ENCODE measurements around the gene CREB1. TPM values are rescaled to one million over a fixed set of nuclear protein-coding genes. Genes with fewer than 3 reads are reported as not detected.
"Not testable (repeated sequence)": the region's sequence is repeated elsewhere in the genome, so short reads cannot be mapped to it uniquely, and the experiment has no call there.

Gene CREB1
- total and polyA plus RNA-seq, 3 donors from 2014 or later: 71.3 to 132 (median 96.5) TPM

DNA sequence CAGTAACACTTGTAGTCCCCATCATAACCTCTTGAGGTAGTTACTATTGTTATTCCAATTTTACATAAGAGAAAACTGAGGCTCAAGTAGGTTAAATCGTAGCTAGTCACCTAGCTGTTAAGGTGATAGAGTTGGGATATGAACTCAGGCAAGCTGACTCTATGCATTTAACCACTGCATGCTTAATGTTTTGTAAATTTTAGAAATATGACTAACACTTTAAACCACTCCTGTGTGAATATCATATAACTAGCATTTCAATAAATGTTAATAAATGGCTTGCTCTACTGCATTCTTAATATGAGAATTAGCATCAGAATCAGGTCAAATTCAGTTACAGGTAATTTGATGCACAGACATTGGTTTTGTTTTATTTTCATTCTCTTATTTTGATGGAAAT lies 35.6 kb upstream of the CREB1 start:
- Histone ChIP-seq H3K27ac (no peak overlapping the region), H3K36me3 (ENCODE audit: low read depth, missing control alignments) (no peaks in the 10 kb centered on the region), H3K27me3 (no peaks in the 10 kb centered on the region), H3K9me3 (no peaks in the 10 kb centered on the region), H3K4me3 (no peak overlapping the region), H3K4me1 (no peaks in the 10 kb centered on the region)
- no peak for TF ChIP-seq CTCF (IDR thresholded peaks at IDR 0.05)
- no peak for TF ChIP-seq POLR2A (IDR thresholded peaks at IDR 0.05)
- intact Hi-C loops (cut with DNase I; ENCODE audit: low total_unique reads): no loop called here
- DNase-seq: no peak
- 93% methylated on average over 1 of the region's 1 CpG for WGBS, 2 donors

DNA sequence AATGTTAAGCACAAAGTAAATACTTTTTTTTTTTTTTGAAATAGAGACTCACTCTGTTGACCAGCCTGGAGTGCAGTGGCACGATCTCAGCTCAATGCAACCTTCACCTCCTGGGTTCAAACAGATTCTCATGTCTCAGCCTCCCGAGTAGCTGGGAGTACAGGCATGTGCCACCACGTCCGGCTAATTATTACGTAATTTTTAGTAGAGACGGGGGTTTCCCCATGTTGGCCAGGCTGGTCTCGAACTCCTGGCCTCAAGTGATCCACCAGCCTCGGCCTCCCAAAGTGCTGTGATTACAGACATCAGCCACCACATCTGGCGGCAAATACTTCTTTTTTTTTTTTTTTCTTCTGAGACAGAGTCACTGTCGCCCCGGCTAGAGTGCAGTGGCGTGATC lies 32.8 kb upstream of the CREB1 start:
- DNase-seq; H3K36me3 ChIP-seq (ENCODE audit: low read depth, missing control alignments); H3K27me3 ChIP-seq; H3K27ac ChIP-seq; H3K9me3 ChIP-seq; H3K4me1 ChIP-seq; H3K4me3 ChIP-seq; intact Hi-C loops (cut with DNase I; ENCODE audit: low total_unique reads): not testable (repeated sequence)
- 87 to 89% methylated on average over 12 of the region's 12 CpGs for WGBS, 2 donors

GRCh38 chr2:207497596-207497995 lies 32.2 kb upstream of the CREB1 start:
- Histone ChIP-seq H3K36me3 (ENCODE audit: low read depth, missing control alignments) (no peaks in the 10 kb centered on the region), H3K27ac (no peak overlapping the region), H3K4me1 (no peaks in the 10 kb centered on the region), H3K9me3 (no peaks in the 10 kb centered on the region), H3K27me3 (no peaks in the 10 kb centered on the region), H3K4me3 (no peak overlapping the region)
- WGBS, 2 donors: 56 to 60% methylated on average over 1 of the region's 1 CpG
- TF ChIP-seq POLR2A (IDR thresholded peaks at IDR 0.05): no peak
- DNase-seq: no peak
- intact Hi-C loops (cut with DNase I; ENCODE audit: low total_unique reads): no loop called here

- Histone ChIP-seq H3K4me3 (no peak overlapping the region), H3K27me3 (no peaks in the 10 kb centered on the region), H3K4me1 (no peaks in the 10 kb centered on the region), H3K36me3 (ENCODE audit: low read depth, missing control alignments) (no peaks in the 10 kb centered on the region), H3K27ac (no peak overlapping the region), H3K9me3 (no peaks in the 10 kb centered on the region)
- intact Hi-C loops (cut with DNase I; ENCODE audit: low total_unique reads): no loop called here
- 85 to 86% methylated on average over 4 of the region's 4 CpGs for WGBS, 2 donors
- TF ChIP-seq CTCF (IDR thresholded peaks at IDR 0.05): no peak
- TF ChIP-seq POLR2A (IDR thresholded peaks at IDR 0.05): no peak
- DNase-seq: no peak
Measured at GRCh38 chr2:207498427-207498826, 31.3 kb upstream of the CREB1 start.

GRCh38 chr2:207499114-207499513 lies 30.6 kb upstream of the CREB1 start:
- 71 to 77% methylated on average over 1 of the region's 1 CpG for WGBS, 2 donors
- intact Hi-C loops (cut with DNase I; ENCODE audit: low total_unique reads): no loop called here
- no peak for DNase-seq
- no peaks in the 10 kb centered on the region for H3K4me1 ChIP-seq
- H3K36me3 ChIP-seq (ENCODE audit: low read depth, missing control alignments): no peaks in the 10 kb centered on the region
- H3K9me3 ChIP-seq: no peaks in the 10 kb centered on the region
- no peak overlapping the region for H3K4me3 ChIP-seq
- TF ChIP-seq CTCF (IDR thresholded peaks at IDR 0.05) (no peak), POLR2A (IDR thresholded peaks at IDR 0.05) (no peak)
- H3K27ac ChIP-seq: no peak overlapping the region
- no peaks in the 10 kb centered on the region for H3K27me3 ChIP-seq

GRCh38 chr2:207501802-207502576 lies 27.8 kb upstream of the CREB1 start:
- DNase-seq: no peak
- H3K36me3 ChIP-seq (ENCODE audit: low read depth, missing control alignments): no peaks in the 10 kb centered on the region
- no peak overlapping the region for H3K27ac ChIP-seq
- no peaks in the 10 kb centered on the region for H3K9me3 ChIP-seq
- intact Hi-C loops (cut with DNase I; ENCODE audit: low total_unique reads): no loop called here
- H3K4me1 ChIP-seq: peaks cover 4% of the 10 kb centered on the region
- 84 to 88% methylated on average over 7 of the region's 7 CpGs for WGBS, 2 donors
- H3K4me3 ChIP-seq: no peak overlapping the region
- TF ChIP-seq POLR2A (IDR thresholded peaks at IDR 0.05) (no peak), CTCF (IDR thresholded peaks at IDR 0.05) (no peak)
- no peaks in the 10 kb centered on the region for H3K27me3 ChIP-seq
